Stimulated activated CD4-positive, alpha-beta T cell treated with anti-CD3 and anti-CD28 coated beads, TNF-alpha, amount 100 ng/mL, for 48 hours (primary cell): Measurements from ENCODE around the gene ITGAL.
A peak's percentile ranks its signal among the peaks of the same experiment; 100 is the strongest.

Source experiments
- DNase-seq, 3 donors: peaks; one replicate each; pipeline ENCODE4 v3.0.0-alpha.2; 2020; ENCODE audit warnings: low read depth in 3 of 3

The ITGAL gene

DNA sequence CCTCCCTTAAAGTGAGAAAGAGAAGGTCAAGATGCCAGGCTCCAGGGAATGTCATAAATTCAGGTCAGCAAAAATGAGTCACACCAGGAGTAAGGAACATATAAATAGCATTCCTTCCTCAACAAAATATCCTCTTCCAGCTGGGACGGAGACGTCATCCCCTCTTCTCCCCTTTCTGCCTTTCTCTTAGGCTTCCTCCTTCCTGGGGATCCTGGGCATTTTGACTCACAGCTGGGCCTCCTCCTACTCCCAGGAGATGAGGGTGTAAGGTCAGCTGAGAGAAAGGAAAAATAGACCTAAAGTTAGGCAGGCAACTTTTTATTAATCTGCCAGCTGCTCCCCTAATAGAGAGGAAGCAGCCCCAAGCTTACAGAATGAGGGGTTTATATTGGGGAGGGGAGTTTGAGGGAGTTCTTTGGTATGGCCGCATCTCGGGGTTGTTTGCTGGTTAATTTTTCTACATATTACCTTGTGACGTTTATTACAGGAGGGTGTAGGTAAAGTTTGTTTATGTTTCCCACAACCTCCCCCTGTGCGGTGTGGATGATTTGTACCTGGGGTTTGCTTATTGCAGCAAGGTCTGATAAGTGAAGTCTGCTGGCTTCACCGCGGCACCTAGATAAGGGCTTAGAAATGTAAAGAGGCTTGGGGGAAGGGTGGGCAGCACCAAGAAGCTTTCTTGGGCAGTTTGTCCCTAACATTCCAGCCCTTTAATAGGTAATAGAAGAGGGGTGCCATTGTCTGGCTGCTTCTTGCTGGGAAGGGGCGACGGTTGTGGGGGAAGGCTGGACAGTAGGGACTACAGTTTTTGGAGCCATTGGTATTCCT, 69.2 kb downstream of the ITGAL start:
- DNase-seq = no peak

DNA sequence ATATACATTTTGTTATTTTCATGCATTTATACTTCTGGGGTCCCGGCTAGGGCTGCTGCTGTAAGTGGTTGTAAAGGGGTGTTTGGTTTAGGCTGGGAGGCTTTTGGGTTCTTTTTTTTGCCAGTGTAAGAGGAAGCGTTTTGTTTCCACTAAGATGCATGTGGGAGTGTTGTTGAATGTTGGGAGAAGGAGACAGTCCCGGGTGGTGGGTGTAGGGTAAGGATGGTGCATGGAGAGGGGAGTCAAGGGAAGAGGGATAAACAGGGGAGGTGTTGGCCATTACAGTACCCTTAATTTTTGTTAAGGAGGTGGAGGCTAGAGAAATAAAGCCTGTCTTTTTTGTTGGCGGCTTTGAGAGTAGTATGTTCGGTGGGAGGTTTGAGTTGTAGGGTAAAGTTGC, 70.5 kb downstream of the ITGAL start:
- DNase-seq = no peak

DNA sequence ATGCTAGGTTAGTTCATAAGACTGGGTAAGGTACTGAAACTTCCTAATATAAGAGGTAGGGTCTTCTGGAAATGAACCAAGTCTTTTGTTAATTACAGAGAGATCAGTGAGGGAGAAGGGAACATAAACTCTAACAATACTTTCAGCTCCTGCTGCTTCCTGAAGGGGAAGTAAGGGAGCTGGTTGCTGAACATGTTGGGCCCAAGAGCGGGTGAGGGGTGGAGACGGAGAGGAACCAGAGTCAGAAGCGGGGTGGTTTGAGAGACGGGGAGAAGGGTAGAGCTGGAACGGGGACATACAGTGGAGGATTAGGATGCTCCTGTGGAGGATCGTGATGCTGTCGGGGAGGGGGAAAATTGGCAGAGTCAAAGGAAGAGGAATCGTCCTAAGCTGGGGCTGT, 73.6 kb downstream of the ITGAL start:
- DNase-seq = no peak

DNA sequence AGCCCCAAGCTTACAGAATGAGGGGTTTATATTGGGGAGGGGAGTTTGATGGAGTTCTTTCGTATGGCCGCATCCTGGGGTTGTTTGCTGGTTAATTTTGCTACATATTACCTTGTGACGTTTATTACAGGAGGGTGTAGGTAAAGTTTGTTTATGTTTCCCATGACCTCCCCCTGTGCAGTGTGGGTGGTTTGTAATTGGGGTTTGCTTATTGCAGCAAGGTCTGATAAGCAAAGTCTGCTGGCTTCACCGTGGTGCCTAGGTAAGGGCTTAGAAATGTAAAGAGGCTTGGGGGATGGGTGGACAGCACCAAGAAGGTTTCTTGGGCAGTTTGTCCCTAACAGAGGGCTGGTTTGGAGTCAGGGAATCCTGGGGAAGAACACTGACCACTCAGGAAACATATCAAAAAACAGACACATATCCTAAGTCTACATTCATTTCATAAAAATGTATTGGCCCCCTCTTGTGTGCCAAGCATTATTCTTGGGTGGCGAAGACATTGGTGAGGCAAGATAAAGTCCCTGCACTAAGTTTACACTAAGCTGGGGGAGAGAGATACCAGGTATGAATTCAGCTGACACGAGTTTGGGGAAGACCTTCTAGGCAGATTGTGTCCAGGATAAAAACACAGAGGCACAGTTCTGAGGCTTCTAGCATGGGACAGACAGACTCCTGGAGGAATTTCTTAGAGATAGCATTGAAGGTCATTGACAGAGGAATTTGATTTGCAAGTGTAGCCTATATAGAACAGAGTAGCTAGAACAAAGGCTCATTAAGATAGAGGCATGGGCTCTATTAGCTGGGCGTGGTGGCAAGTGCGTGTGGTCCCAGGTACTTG, 76.1 kb downstream of the ITGAL start:
- DNase-seq = no peak

DNA sequence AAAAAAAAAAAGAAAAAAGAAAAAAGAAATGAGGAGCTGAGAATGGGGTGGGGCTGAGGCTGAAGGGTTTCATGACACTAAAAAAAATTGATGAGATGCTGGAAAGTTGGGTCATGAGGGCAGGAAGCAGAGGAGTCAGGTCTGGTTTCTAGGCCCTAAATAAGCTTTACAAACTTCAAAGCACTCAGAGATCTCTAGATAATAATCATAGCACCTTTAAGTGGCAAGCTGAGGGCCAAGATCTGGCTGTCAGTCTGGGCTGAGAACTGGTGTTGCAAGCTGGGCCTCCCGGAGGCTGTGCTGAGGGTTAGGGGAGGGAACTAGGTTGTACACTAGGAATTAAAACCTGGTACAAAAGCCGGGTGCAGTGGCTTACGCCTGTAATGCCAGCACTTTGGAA, 79.2 kb downstream of the ITGAL start:
- peak in 1 of 3 donors; percentile 57 for DNase-seq

DNA sequence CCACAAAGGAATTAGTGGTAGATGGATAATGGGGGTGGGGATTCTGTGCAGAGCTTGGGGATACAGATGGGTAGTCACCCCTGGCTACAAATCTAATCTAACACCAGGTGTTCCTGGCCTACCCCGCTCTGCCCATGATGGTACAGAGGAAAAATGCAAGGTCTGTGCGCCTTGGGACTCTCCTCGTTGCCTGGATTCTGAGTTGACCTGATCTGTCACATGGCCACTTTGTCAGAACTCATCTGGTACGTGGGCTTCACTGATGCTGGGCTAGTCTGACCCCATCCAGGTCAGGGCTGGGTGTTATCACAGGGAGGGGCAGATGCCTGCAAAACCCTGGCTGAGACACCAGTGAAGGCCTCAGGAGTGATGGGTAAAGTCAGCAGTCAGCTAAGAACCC, 80.4 kb downstream of the ITGAL start:
- no peak for DNase-seq

DNA sequence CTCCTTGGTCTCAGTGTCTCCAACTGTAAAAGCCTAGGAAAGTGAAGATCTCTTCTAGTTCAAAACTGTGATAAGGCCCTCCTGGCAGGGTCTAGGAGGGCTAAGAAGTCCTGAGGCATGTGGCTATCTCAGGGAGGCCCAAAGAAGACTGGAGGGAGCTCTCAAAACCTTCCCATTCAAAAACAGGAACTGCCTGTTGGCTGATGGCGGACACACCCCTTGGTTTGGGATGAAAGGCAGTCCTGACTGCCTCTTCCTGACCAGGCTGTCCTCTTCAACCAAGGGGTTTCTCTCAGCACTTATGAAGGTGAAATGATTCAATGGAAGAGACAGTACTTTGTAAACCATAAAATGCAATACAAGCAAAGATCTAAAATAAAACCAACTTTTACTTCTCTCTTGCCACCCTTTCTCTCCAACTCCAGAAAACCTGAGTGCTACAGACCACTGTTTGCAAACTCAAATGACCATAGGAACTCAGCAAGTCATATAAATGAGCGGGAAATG, 80.9 kb downstream of the ITGAL start:
- no peak for DNase-seq

DNA sequence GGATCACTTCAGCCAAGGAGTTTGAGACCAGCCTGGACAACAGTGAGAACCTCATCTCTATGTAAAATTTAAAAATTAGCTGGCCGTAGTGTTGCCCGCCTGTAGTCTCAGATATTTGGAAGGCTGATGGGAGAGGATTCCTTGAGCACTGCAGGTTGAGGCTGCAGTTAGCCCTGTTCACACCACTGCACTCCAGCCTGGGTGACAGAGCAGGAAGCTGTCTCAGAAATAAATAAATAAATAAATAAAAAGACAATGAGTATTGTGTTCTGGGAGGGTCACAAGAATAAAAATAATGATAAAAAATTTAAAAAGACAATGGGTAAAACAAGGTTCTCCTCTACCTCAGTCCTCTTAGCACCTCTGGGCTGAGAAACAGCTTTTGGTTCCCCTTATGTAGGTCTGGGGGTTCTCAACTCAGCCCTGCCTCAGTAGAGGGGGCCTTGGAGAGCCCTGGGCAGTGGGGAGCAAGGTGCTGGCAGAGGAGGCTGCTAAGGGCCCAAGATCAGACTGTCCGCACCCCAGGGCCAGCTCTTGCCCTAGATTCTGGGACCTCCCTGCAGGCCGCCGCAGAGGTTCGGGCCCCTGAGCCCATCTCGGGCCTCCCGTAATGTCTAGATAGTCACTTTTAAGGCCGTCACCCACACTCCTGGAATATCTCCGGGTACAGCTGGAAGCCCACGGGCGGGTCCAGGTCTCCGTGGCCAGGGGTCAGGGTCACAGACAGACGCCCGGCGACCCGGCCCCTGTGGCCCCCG, 82.2 kb downstream of the ITGAL start:
- DNase-seq = no peak

DNA sequence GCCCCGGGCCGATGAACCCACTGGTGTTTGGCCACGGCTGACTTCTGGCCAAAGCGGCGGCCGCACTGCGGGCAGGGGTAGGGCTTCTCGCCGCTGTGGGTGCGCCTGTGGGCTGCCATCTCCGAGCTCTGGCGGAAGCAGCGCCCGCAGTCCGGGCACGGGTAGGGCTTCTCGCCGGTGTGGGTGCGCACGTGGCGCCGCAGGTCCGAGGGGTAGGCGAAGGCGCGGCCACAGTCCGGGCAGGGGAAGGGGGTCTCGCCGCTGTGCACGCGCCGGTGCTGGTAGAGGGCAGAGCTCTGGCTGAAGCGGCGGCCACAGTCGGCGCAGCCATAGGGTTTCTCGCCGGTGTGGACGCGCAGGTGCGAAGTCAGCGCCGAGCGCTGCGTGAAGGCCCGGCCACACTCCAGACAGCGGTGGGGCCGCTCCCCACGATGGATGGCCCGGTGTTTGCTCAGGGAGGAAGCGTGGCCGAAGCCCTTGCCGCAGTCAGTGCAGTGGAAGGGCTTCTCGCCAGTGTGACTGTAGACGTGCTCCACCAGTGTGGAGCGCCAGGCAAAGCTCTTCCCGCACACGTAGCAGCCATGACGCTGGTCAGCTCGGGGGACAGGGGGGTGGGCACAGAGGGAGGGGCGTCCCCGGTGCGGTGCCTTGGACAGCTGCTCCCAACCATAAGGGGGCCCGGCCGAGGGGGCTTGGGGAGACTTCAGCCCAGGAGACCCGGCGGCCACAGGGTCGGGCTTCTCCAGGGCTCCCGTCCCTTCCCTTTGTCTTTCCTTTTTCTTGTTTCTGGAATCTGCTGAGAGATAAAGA, 83.0 kb downstream of the ITGAL start:
- no peak for DNase-seq

DNA sequence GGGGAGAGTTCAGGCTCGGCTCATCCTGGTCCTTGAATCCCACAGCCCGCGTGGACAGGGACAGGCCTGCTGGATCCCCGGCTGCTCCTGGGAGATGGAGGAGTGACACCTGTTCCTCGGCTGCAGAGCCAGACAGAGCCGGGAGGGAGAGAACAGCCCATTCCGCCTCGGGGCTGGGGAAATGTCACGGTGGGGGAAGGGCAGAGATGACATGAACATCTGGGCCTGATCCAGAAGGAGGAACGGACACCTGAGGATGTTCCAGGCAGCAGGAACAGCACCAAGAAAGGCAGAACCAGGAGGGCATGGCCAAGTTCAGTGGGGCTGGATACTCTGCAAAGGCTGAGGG, 83.6 kb downstream of the ITGAL start:
- no peak for DNase-seq

DNA sequence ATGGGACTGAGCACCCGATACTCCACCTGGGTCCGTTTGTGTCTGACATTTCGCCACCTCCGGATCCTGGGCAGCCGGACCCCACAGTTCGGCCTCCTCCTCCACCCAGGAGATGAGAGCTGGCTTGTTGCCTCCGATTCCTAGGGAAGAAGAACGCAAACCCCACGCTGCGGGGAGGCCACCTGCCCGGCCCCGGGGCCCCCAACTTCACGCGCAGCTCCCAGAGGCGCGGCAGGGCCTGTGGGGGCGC, 85.1 kb downstream of the ITGAL start:
- no peak for DNase-seq

DNA sequence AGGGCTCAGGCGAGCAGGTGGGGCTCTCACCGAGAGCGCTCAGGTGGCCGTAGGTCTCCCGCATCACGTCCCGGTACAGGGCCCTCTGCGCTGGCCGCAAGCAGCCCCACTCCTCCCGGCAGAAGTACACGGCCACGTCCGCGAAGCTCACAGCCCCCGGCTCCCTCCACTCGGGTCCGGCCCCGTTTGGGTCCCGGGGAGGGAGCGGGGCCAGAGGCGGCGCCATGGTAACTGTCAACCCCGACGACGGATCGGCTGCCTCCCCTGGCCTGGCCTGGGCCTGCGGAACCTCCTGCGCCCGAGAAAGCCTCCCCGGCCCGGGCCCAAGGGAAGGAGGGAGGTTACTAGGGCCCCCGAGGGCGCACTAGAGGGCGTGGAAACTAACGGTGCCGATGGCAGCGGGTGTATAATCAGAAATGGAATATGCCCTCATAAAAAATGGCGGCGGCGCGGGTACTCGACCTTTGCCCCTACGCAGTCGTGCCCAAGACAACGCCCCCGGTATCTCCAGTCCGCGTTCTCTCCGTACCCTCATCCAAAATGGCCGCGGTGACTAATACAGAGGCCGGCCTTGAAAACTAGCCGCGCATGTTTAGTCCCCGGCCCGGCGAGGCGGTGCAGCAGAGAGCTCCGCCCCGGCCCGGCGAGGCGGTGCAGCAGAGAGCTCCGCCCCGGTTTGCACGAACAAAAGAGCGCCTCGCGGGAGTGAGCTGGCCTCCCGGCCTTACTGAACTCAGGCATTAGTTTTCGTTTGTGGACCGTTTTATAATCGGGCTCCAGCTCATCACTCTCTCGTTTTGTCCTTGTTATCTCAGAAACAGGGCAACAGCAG, 85.6 kb downstream of the ITGAL start, which contains the start of gene ZNF764:
ZNF764 (minus strand) TSS at position 418 of the 832 bp plus-strand sequence; CDS start at position 226, 192 bp downstream.
- DNase-seq = peak; percentile 93 to 97 (median 94)

DNA sequence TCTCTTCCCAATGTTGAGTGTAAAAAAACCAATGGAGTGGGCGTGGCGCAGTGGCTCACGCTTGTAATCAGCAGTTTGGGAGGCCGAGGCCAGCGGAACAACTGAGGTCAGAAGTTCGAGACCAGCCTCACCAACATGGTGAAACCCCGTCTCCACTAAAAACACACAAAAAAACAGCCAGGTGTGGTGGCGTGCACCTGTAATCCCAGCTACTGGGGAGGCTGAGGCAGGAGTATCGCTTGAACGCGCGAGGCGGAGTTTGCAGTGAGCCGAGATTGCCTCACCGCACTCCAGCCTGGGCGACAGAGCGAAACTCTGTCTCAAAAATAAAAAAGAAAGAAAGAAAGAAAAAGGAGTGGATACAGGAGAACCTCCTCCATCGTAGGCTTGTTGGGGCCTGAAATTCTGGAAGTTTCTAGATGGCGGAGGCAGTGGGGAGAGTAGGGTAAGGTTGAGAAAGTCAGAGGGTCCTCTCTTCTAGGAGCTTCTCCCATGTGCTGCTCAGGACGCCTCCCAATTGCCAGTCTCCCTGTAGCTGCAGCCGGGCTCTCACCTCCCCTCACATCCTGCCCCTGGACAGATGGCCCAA, 86.3 kb downstream of the ITGAL start:
- no peak for DNase-seq

DNA sequence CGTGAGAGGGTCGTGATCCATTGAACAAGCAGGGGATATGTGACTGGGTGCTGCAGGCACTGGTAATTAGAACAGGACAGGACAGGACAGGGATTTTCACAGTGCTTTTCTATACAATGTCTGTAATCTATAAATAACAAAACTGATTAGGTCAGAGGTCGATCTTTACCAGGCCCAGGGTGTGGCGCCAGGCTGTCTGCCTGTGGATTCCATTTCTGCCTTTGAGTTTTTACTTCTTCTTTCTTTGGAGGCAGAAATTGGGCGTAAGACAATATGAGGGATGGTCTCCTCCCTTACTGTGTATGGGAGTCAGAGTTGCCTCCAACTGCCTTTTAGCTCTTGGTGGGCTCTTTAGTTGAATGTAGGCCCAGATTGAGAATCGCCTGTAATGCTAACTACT, 87.1 kb downstream of the ITGAL start:
- no peak for DNase-seq

DNA sequence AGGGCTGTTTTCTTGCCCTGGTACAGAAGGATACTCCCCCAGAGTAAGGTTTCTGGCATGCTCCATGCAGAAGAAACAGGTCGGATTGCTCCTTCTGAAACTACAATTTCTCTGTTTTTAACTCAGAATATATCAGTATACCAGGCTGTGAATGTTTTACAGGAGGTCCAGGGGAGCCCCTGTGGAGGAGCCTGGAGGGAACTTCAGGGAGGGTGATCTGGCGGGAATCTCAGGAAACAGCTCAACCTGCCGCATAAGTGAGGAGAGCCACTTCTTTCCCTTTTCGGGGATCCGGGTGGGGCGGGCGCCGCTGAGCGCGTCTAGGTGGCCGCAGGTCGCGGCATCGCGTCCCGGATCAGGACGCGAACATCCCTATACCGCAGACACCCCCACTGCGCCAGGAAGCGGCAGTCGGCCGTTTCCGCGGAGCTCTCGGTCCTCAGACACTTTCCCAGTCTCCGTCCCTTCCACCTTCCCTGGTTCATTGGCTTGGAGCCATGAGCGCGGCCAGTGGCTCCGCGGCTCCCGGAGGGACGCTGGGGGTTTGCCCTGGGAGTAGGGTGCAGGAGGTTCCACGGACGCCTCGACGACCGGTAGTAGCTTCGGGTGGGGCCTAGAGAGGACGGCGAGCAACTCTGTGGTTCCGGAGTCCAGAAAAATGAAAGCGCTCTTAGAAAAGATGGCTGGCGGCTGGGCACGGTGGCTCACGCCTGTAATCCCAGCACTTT, 88.7 kb downstream of the ITGAL start:
- DNase-seq = no peak

DNA sequence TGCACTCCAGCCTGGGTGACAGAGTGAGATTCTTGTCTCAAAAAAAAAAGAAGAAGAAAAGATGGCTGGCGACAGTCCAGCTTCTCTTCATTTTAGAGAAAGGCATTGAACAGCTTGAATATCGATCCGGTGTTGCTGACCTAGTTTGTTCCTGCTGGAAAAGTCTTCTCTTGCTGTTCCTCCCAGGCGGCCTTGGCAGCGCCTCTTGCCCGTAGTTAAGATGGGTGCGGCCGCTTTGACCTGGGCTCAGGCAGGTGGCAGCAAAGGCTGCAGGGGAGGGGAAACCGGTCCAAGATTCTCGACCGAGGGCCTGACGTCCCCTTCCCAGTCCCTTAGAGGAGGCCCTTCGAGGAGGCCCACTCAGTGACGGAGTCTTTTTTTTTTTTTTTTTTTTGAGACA, 89.5 kb downstream of the ITGAL start:
- no peak for DNase-seq

DNA sequence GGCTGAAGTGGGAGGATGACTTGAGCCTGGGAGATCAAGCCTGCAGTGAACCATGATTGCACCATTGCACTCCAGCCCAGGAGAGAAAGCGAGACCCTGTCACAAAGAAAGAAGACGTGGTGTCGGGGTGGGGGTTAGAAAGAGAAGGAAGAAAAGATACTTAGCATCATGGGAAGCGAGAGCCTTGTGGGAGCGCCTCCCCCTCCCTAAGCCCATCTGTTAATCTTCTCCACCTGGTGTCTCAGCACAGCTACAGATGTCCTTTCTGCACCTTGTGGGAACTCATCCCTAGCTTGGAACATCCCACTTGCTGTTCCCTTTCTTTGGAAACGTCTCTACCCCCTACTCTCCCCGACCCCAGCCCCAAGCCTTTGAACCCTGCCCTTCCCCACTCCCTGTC, 93.0 kb downstream of the ITGAL start:
- DNase-seq = no peak

DNA sequence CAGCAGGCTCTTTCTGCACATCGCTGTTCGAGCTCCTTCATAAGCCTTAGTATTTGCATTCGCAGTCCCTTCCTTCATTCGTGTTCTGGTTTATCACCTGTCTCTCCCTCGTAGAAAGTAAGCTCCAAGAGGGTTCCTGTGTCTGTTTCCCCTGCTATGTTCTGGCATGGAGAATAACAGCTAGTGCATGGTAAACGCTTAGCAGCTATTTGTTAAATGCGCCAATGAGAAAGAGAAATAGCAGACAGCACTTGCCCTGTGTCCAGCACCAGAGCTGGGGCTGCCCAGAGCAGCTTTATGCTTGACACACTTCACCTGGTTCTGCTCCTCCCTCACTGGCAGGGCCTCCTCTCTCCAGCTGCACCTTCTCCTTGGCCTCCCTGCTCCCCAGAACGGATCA, 93.4 kb downstream of the ITGAL start:
- no peak for DNase-seq

DNA sequence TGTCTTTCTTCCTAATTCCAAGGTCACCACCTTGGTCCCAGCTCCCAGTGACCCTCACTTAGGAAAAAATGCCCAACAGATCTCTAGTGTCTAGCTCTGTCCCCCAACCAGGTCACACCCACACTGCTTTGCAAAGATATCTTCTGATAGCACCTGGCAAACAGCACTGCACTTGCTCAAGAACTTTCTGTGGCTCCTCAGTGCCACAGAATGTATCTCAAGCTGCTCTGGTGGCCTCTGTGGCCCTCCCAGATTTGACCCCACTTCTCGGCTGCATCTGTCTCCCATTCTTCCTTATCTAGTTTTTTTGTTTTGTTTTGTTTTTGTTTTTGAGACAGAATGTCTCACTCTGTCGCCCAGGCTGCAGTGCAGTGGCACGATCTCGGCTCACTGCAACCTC, 94.0 kb downstream of the ITGAL start:
- no peak for DNase-seq
